ENCODE data around the gene SPG11.

Gene SPG11

GRCh38 chr15:44670087-44670950 is 6.9 kb upstream of the SPG11 start:
- TF ChIP-seq CTCF (IDR thresholded peaks at IDR 0.05; ENCODE audit: low read depth, low read length, poor library complexity, severe bottlenecking) = no peak
- no peak for TF ChIP-seq EZH2phosphoT487 (IDR thresholded peaks at IDR 0.05; ENCODE audit: borderline replicate concordance, low read length)
- H3F3A ChIP-seq (ENCODE audit: control insufficient read depth, insufficient read depth) = no peaks in the 10 kb centered on the region
- H3K36me3 ChIP-seq (ENCODE audit: control insufficient read depth, low read length) = no peaks in the 10 kb centered on the region
- H3K9me2 ChIP-seq (replicated peaks; ENCODE audit: control insufficient read depth, low read length) = no peaks in the 10 kb centered on the region
- H4K20me1 ChIP-seq (ENCODE audit: control insufficient read depth, insufficient read depth, low read depth, low read length) = no peaks in the 10 kb centered on the region
- H3K27me3 ChIP-seq (ENCODE audit: control insufficient read depth, low read length) = no peaks in the 10 kb centered on the region
- peaks cover 24% of the 10 kb centered on the region for H3K4me1 ChIP-seq (ENCODE audit: control insufficient read depth, low read length)
- no peak overlapping the region for H3K27ac ChIP-seq (ENCODE audit: low read depth, low read length)
- H3K9me3 ChIP-seq (ENCODE audit: control insufficient read depth, insufficient read depth, low read length) = no peaks in the 10 kb centered on the region
- no peak overlapping the region for H3K4me3 ChIP-seq (ENCODE audit: low read length)
- no peak overlapping the region for H3K4me2 ChIP-seq (ENCODE audit: low read length)
- H3K79me2 ChIP-seq (ENCODE audit: control insufficient read depth, low read length) = no peaks in the 10 kb centered on the region

GRCh38 chr15:44668921-44669320 is 5.5 kb upstream of the SPG11 start:
- TF ChIP-seq CTCF (IDR thresholded peaks at IDR 0.05; ENCODE audit: low read depth, low read length, poor library complexity, severe bottlenecking) = no peak
- TF ChIP-seq EZH2phosphoT487 (IDR thresholded peaks at IDR 0.05; ENCODE audit: borderline replicate concordance, low read length) = no peak
- no peaks in the 10 kb centered on the region for H3K27me3 ChIP-seq (ENCODE audit: control insufficient read depth, low read length)
- no peaks in the 10 kb centered on the region for H3F3A ChIP-seq (ENCODE audit: control insufficient read depth, insufficient read depth)
- H3K9me3 ChIP-seq (ENCODE audit: control insufficient read depth, insufficient read depth, low read length) = no peaks in the 10 kb centered on the region
- H3K4me2 ChIP-seq (ENCODE audit: low read length) = no peak overlapping the region
- no peak overlapping the region for H3K4me3 ChIP-seq (ENCODE audit: low read length)
- no peaks in the 10 kb centered on the region for H3K9me2 ChIP-seq (replicated peaks; ENCODE audit: control insufficient read depth, low read length)
- no peak overlapping the region for H3K27ac ChIP-seq (ENCODE audit: low read depth, low read length)
- H3K36me3 ChIP-seq (ENCODE audit: control insufficient read depth, low read length) = no peaks in the 10 kb centered on the region
- H3K4me1 ChIP-seq (ENCODE audit: control insufficient read depth, low read length) = peaks cover 30% of the 10 kb centered on the region
- H3K79me2 ChIP-seq (ENCODE audit: control insufficient read depth, low read length) = no peaks in the 10 kb centered on the region
- H4K20me1 ChIP-seq (ENCODE audit: control insufficient read depth, insufficient read depth, low read depth, low read length) = no peaks in the 10 kb centered on the region

- H3K36me3 ChIP-seq (ENCODE audit: control insufficient read depth, low read length) = peaks cover 6% of the 10 kb centered on the region
- H3K4me3 ChIP-seq (ENCODE audit: low read length) = no peak overlapping the region
- H3K27me3 ChIP-seq (ENCODE audit: control insufficient read depth, low read length) = no peaks in the 10 kb centered on the region
- H3K4me2 ChIP-seq (ENCODE audit: low read length) = no peak overlapping the region
- H3K9me3 ChIP-seq (ENCODE audit: control insufficient read depth, insufficient read depth, low read length) = no peaks in the 10 kb centered on the region
- H3K9me2 ChIP-seq (replicated peaks; ENCODE audit: control insufficient read depth, low read length) = no peaks in the 10 kb centered on the region
- TF ChIP-seq CTCF (IDR thresholded peaks at IDR 0.05; ENCODE audit: low read depth, low read length, poor library complexity, severe bottlenecking) (no peak), EZH2phosphoT487 (IDR thresholded peaks at IDR 0.05; ENCODE audit: borderline replicate concordance, low read length) (no peak)
- no peaks in the 10 kb centered on the region for H4K20me1 ChIP-seq (ENCODE audit: control insufficient read depth, insufficient read depth, low read depth, low read length)
- H3K4me1 ChIP-seq (ENCODE audit: control insufficient read depth, low read length) = peaks cover 38% of the 10 kb centered on the region
- peaks cover 12% of the 10 kb centered on the region for H3K79me2 ChIP-seq (ENCODE audit: control insufficient read depth, low read length)
- no peak overlapping the region for H3K27ac ChIP-seq (ENCODE audit: low read depth, low read length)
- H3F3A ChIP-seq (ENCODE audit: control insufficient read depth, insufficient read depth) = peaks cover 4% of the 10 kb centered on the region; the same call in 1 of the 2 replicates
Measured at GRCh38 chr15:44667039-44667360, 3.5 kb upstream of the SPG11 start.
